K562 (cell line): Measurements from ENCODE around the gene FBXL4. TPM values are rescaled to one million over a fixed set of nuclear protein-coding genes. Genes with fewer than 3 reads are reported as not detected.
A peak's percentile ranks its signal among the peaks of the same experiment; 100 is the strongest.

Source experiments
- ATAC-seq: fragments of 200-7000 bp; cut with Tn5 transposase; 3 replicates; pipeline ENCODE4 v1.9.1; 2020; ENCODE audit warnings: moderate library complexity
- BruUV-seq: library from RNA; stranded (reverse); fragments of 400-500 nt; replicated peaks from 2 replicates; lab custom pipeline; 2021; lab: Mats Ljungman, UMichigan
- CTCF ChIA-PET: fragments of 300-600 bp; formaldehyde crosslinking; extraction: SDS; loops from one replicate; lab custom pipeline; 2021; ENCODE audit warnings: low intra/inter-chr PET ratio; lab: Yijun Ruan, JAX
- POLR2A ChIA-PET: fragments of 300-600, 350-650 bp; sonication (Branson Sonifier 250); formaldehyde crosslinking; extraction: SDS; loops from one replicate; lab custom pipeline; 2021; ENCODE audit warnings: antibody characterized with exemption, inconsistent platforms; lab: Yijun Ruan, JAX
- DNase-seq, 4 experiments: peaks; one replicate each; pipeline versions ENCODE4 v3.0.0 to v3.0.0-alpha.2; 2011 to 2018; ENCODE audit warnings: low spot score in 3 of 4, mixed read lengths in 3 of 4; ENCODE audit errors: extremely low read depth in 1 of 4
- FAIRE-seq: peaks from 2 replicates; lab custom pipeline; 2011; peaks lifted over from hg19 to GRCh38; lab: Jason Lieb, UNC
- H2AFZ ChIP-seq: 2 replicates; pipeline ENCODE4 v1.6.0; 2011; ENCODE audit warnings: low read depth, low read length, control low read depth, inconsistent platforms
- H3K27ac ChIP-seq: fragments of 200-600 bp; 3 replicates; pipeline ENCODE4 v1.8.0; 2011; ENCODE audit warnings: low read depth, mild to moderate bottlenecking, control low read depth, inconsistent platforms, low read length, moderate library complexity, mixed read lengths; ENCODE audit errors: extremely low read depth
- H3K27me3 ChIP-seq, 2 experiments: fragments of 300-600 bp in 1 of 2; 2 replicates in 1 of 2; 3 replicates in 1 of 2; pipeline versions ENCODE4 v1.6.0 to v1.8.0; 2011; ENCODE audit warnings: inconsistent platforms in 2 of 2, low read length in 2 of 2, mild to moderate bottlenecking in 1 of 2, mixed read lengths in 1 of 2, moderate library complexity in 1 of 2; ENCODE audit not compliant: control insufficient read depth in 2 of 2, insufficient read depth in 2 of 2
- H3K36me3 ChIP-seq: fragments of 300-600 bp; 3 replicates; pipeline ENCODE4 v1.8.0; 2011; ENCODE audit warnings: mild to moderate bottlenecking, low read length, inconsistent platforms; ENCODE audit not compliant: control insufficient read depth, insufficient read depth
- H3K4me1 ChIP-seq, 2 experiments: fragments of 200-600 bp in 1 of 2; replicated peaks in 1 of 2; 2 replicates in 1 of 2; 3 replicates in 1 of 2; pipeline versions ENCODE4 v1.5.1 to v1.8.0; 2011; ENCODE audit warnings: inconsistent platforms in 2 of 2, low read length in 2 of 2, mild to moderate bottlenecking in 1 of 2, mixed read lengths in 1 of 2, moderate library complexity in 1 of 2; ENCODE audit not compliant: control insufficient read depth in 2 of 2, insufficient read depth in 2 of 2
- H3K4me2 ChIP-seq: 2 replicates; pipeline ENCODE4 v1.6.1; 2011; ENCODE audit warnings: low read length, control low read depth, inconsistent platforms, mixed read lengths; ENCODE audit not compliant: insufficient read depth
- H3K4me3 ChIP-seq: fragments of 200-600 bp; sonication (generic), shearing (Covaris generic); 2 replicates; pipeline ENCODE4 v1.5.1; 2016; ENCODE audit warnings: control low read depth, inconsistent platforms
- H3K79me2 ChIP-seq: fragments of 200-600 bp; 3 replicates; pipeline ENCODE4 v1.8.0; 2011; ENCODE audit warnings: low read length, inconsistent platforms; ENCODE audit not compliant: control insufficient read depth, insufficient read depth
- H3K9ac ChIP-seq, 2 experiments: 2 replicates each; pipeline versions ENCODE4 v1.6.0 to v1.6.1; 2011; ENCODE audit warnings: low read depth in 2 of 2, low read length in 2 of 2, control low read depth in 1 of 2, inconsistent platforms in 1 of 2, mild to moderate bottlenecking in 1 of 2, mixed read lengths in 1 of 2; ENCODE audit not compliant: insufficient read depth in 1 of 2
- H3K9me1 ChIP-seq: one replicate; pipeline ENCODE4 v1.6.0; 2011; ENCODE audit warnings: inconsistent platforms, mild to moderate bottlenecking, low read length, moderate library complexity; ENCODE audit not compliant: control insufficient read depth, insufficient read depth
- H3K9me3 ChIP-seq: replicated peaks from 2 replicates; pipeline ENCODE4 v1.5.1; 2011; ENCODE audit warnings: low read depth, low read length, inconsistent platforms; ENCODE audit not compliant: control insufficient read depth, insufficient read depth
- H4K20me1 ChIP-seq: replicated peaks from 2 replicates; pipeline ENCODE4 v1.6.1; 2011; ENCODE audit warnings: low read length, inconsistent platforms, mixed read lengths; ENCODE audit not compliant: control insufficient read depth, insufficient read depth
- BCLAF1 ChIP-seq, 2 experiments: fragments of 450-650 bp in 1 of 2; IDR thresholded peaks; 2 replicates each; pipeline ENCODE4 v1.6.1; 2011 to 2017; ENCODE audit warnings: low read depth in 2 of 2, antibody characterized with exemption in 1 of 2, borderline replicate concordance in 1 of 2, low read length in 1 of 2, mild to moderate bottlenecking in 1 of 2, mixed read lengths in 1 of 2; ENCODE audit not compliant: control insufficient read depth in 1 of 2
- CXXC5 ChIP-seq: fragments of 250-450 bp; sonication (Bioruptor Pico); IDR thresholded peaks from 2 replicates; pipeline ENCODE4 v1.8.0; 2022; ENCODE audit warnings: inconsistent platforms, mild to moderate bottlenecking, moderate library complexity
- KDM5B ChIP-seq: fragments of 200-600 bp; sonication (generic); IDR thresholded peaks from 2 replicates; pipeline ENCODE4 v1.6.1; 2012; ENCODE audit warnings: low read depth, mild to moderate bottlenecking, moderate library complexity, low read length, control low read depth, inconsistent platforms; ENCODE audit not compliant: insufficient replicate concordance
- MLLT1 ChIP-seq, 2 experiments: fragments of 450-650 bp; IDR thresholded peaks; 2 replicates each; pipeline ENCODE4 v1.6.1; 2016
- NEUROD1 ChIP-seq: fragments of 150-350 bp; IDR thresholded peaks from 2 replicates; pipeline ENCODE4 v1.6.1; 2014; ENCODE audit warnings: borderline replicate concordance, low read length, low read depth; ENCODE audit not compliant: partially characterized antibody
- PHF8 ChIP-seq: fragments of 200-600 bp; sonication (generic); IDR thresholded peaks from 2 replicates; pipeline ENCODE4 v1.6.1; 2012; ENCODE audit warnings: mixed run types, mild to moderate bottlenecking, inconsistent platforms, low read length, moderate library complexity, borderline replicate concordance
- PHTF2 ChIP-seq: fragments of 250-450 bp; sonication (Bioruptor Pico); IDR thresholded peaks from 2 replicates; pipeline ENCODE4 v1.5.0; 2021; ENCODE audit warnings: mild to moderate bottlenecking
- WGBS: fragments of 100-300 bp; shearing (Covaris generic); methylation state at CpG from one replicate; pipeline ENCODE4 v1.1.6; 2016; ENCODE audit warnings: low coverage, mixed read lengths; ENCODE audit not compliant: insufficient coverage; ENCODE audit errors: missing lambda C conversion rate; 5-methylcytosine and 5-hydroxymethylcytosine counted together
- in situ Hi-C: fragments of 300-500 bp; cut with MboI; formaldehyde crosslinking; loops from 4 replicates; pipeline ENCODE4 v1.15.0; 2018; ENCODE audit warnings: inconsistent platforms, mixed read lengths
- intact Hi-C: fragments of 100-400 bp; cut with micrococcal nuclease; formaldehyde crosslinking; loops from 2 replicates; pipeline ENCODE4 v1.14.2; 2022
- polyA plus RNA-seq, 8 experiments: library from polyadenylated mRNA; depleted of rRNA in 4 of 8; stranded (reverse) in 5 of 8; unstranded in 3 of 8; fragments of >200 nt; fragmentation: Nextera tagmentation in 2 of 8; fragmentation: Illumina TruSeq in 1 of 8; extraction: Ambion mirVana in 2 of 8; extraction: Trizol in 1 of 8; gene quantifications; 2 replicates each; pipeline versions ENCODE4 v1.2.1 to v1.2.3, GENCODE V29; 2011 to 2014; ENCODE audit warnings: inconsistent platforms in 1 of 8, missing spikeins in 1 of 8
- total RNA-seq, 7 experiments: library from RNA; depleted of rRNA in 6 of 7; stranded (reverse); fragments of >200 nt in 6 of 7; fragmentation: Illumina TruSeq in 2 of 7; extraction: Trizol in 2 of 7; gene quantifications; 2 replicates each; pipeline versions ENCODE4 v1.2.1 to v1.2.3, GENCODE V29; 2011 to 2021; ENCODE audit warnings: low replicate concordance in 1 of 7
- TF ChIP-seq, protein P1 (sequence below): fragments of 250-450 bp; sonication (Bioruptor Pico); IDR thresholded peaks from 2 replicates; pipeline ENCODE4 v1.8.0; 2021; ENCODE audit warnings: mild to moderate bottlenecking, moderate library complexity
- TF ChIP-seq, protein P2 (sequence below): sonication (generic); formaldehyde crosslinking; IDR thresholded peaks from 2 replicates; pipeline ENCODE4 v1.8.1; 2022; ENCODE audit warnings: missing genetic modification reagents

Gene FBXL4
- total and polyA plus RNA-seq, 9 of the 15 experiments (the other 6 are each of a cell fraction or from before 2014, with no cell fraction given) = 4.2 to 23.1 (median 7.7) TPM

GRCh38 chr6:98947411-98948292, at the start of gene FBXL4 (continued):
- no peak for TF ChIP-seq NEUROD1
- TF ChIP-seq CXXC5 (CRISPR knock-in tag) = peak; percentile 86
- peak; percentile 68 for TF ChIP-seq KDM5B
- TF ChIP-seq MLLT1 (IDR thresholded peaks at IDR 0.05) = no peak
- TF ChIP-seq, protein P1, sequence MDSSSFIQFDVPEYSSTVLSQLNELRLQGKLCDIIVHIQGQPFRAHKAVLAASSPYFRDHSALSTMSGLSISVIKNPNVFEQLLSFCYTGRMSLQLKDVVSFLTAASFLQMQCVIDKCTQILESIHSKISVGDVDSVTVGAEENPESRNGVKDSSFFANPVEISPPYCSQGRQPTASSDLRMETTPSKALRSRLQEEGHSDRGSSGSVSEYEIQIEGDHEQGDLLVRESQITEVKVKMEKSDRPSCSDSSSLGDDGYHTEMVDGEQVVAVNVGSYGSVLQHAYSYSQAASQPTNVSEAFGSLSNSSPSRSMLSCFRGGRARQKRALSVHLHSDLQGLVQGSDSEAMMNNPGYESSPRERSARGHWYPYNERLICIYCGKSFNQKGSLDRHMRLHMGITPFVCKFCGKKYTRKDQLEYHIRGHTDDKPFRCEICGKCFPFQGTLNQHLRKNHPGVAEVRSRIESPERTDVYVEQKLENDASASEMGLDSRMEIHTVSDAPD (CRISPR knock-in tag) = no peak
- TF ChIP-seq PHF8 = peak; percentile 85; the same call in 1 of the 2 replicates

DNA sequence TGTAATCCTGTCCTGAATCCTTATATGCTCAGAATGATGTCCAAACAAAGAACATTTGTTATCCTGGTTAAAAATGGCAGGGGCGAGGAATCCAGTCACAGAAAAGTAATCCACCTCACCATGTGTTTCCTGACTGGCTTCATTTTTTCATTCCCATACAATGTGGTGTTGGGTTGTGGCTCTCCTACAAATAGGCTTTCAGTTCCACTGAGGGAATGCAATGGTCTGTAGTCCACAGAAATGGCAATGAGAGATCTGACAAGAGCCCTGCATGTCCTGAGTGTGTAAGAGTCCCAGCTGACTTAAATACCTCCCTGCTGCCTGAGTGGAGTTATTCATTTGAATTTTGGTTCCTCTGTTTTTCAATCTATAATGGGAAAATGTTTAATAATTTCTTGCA, 47.4 kb upstream of the FBXL4 start:
- CTCF ChIA-PET = no interaction called here
- Histone ChIP-seq H3K9ac (no peak overlapping the region), H3K27me3 (no peaks in the 10 kb centered on the region), H3K79me2 (no peaks in the 10 kb centered on the region), H3K9me1 (no peaks in the 10 kb centered on the region), H3K27ac (no peak overlapping the region), H3K36me3 (no peaks in the 10 kb centered on the region), H3K9me3 (no peaks in the 10 kb centered on the region), H3K4me3 (no peak overlapping the region), H3K4me1 (no peaks in the 10 kb centered on the region), H4K20me1 (no peaks in the 10 kb centered on the region), H3K4me2 (no peak overlapping the region), H2AFZ (no peak overlapping the region)
- FAIRE-seq (no peak), DNase-seq (no peak), ATAC-seq (no peak)
- POLR2A ChIA-PET = no interaction called here
- no TSS peak for BruUV-seq
- intact Hi-C loops (no loop called here), in situ Hi-C loops (no loop called here)
- WGBS = 8% methylated on average over 1 of the region's 1 CpG
- TF ChIP-seq BCLAF1 (IDR thresholded peaks at IDR 0.05; ENCODE audit: borderline replicate concordance in 1 of 2, control insufficient read depth in 1 of 2, low read depth in 2 of 2, low read length in 1 of 2) (no peak), PHTF2 (CRISPR knock-in tag) (no peak)
- TF ChIP-seq, protein P2, sequence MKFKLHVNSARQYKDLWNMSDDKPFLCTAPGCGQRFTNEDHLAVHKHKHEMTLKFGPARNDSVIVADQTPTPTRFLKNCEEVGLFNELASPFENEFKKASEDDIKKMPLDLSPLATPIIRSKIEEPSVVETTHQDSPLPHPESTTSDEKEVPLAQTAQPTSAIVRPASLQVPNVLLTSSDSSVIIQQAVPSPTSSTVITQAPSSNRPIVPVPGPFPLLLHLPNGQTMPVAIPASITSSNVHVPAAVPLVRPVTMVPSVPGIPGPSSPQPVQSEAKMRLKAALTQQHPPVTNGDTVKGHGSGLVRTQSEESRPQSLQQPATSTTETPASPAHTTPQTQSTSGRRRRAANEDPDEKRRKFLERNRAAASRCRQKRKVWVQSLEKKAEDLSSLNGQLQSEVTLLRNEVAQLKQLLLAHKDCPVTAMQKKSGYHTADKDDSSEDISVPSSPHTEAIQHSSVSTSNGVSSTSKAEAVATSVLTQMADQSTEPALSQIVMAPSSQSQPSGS (CRISPR knock-in tag) = no peak
